Naive thymus-derived CD4-positive, alpha-beta T cell (primary cell): ENCODE results near the gene WDR38. TPM values are rescaled to one million over a fixed set of nuclear protein-coding genes. Genes with fewer than 3 reads are reported as not detected.

ENCODE experiments used
- ATAC-seq: fragments of 150-1000 bp; cut with Tn5 transposase; 2 replicates; pipeline ENCODE4 v1.10.0; 2021; ENCODE audit warnings: mild to moderate bottlenecking, moderate library complexity
- CTCF ChIA-PET: fragments of 350-600 bp; sonication (Branson Sonifier 250); formaldehyde crosslinking; loops from one replicate; lab custom pipeline; 2021; ENCODE audit warnings: antibody characterized with exemption; lab: Charles Lee
- POLR2A ChIA-PET: fragments of 350-600 bp; sonication (Branson Sonifier 250); formaldehyde crosslinking; loops from one replicate; lab custom pipeline; 2021; ENCODE audit warnings: antibody characterized with exemption, inconsistent platforms; lab: Charles Lee
- DNase-seq, 9 donors: peaks; one replicate each; pipeline versions ENCODE4 v3.0.0 to v3.0.0-alpha.2; 2020 to 2022; ENCODE audit warnings: mixed read lengths in 1 of 9
- H3K27ac ChIP-seq: one replicate; pipeline ENCODE4 v1.7.0; 2013; ENCODE audit warnings: mild to moderate bottlenecking, low read depth, low read length, moderate library complexity
- H3K27me3 ChIP-seq, 2 donors: one replicate each; pipeline ENCODE4 v1.7.0; 2013; ENCODE audit warnings: low read length in 2 of 2, mild to moderate bottlenecking in 2 of 2, moderate library complexity in 2 of 2; ENCODE audit not compliant: control insufficient read depth in 2 of 2, insufficient read depth in 2 of 2
- H3K36me3 ChIP-seq, 3 experiments: 1 replicate in 2 of 3; 2 replicates in 1 of 3; pipeline ENCODE4 v1.7.0; 2013; ENCODE audit warnings: low read length in 3 of 3, mild to moderate bottlenecking in 3 of 3, moderate library complexity in 1 of 3; ENCODE audit not compliant: insufficient read depth in 3 of 3, control insufficient read depth in 2 of 3
- H3K4me1 ChIP-seq, 2 donors: one replicate each; pipeline ENCODE4 v1.7.0; 2013; ENCODE audit warnings: low read length in 2 of 2, mild to moderate bottlenecking in 2 of 2, moderate library complexity in 1 of 2; ENCODE audit not compliant: control insufficient read depth in 2 of 2, insufficient read depth in 2 of 2
- H3K4me3 ChIP-seq: 2 replicates; pipeline ENCODE4 v1.7.0; 2013; ENCODE audit warnings: mild to moderate bottlenecking, low read length
- H3K9me3 ChIP-seq, 3 experiments: 1 replicate in 2 of 3; 2 replicates in 1 of 3; pipeline ENCODE4 v1.7.0; 2013; ENCODE audit warnings: low read length in 3 of 3; ENCODE audit not compliant: control insufficient read depth in 2 of 3
- H3K27ac Mint-ChIP-seq, 9 donors: one replicate each; pipeline ENCODE4 v1.8.0; 2020 to 2022; ENCODE audit warnings: mixed read lengths in 9 of 9, mild to moderate bottlenecking in 8 of 9, moderate library complexity in 5 of 9, inconsistent platforms in 2 of 9
- H3K27me3 Mint-ChIP-seq, 5 donors: one replicate each; pipeline ENCODE4 v1.8.0; 2021 to 2022; ENCODE audit warnings: mixed read lengths in 5 of 5, mild to moderate bottlenecking in 1 of 5
- H3K36me3 Mint-ChIP-seq, 5 donors: one replicate each; pipeline ENCODE4 v1.8.0; 2020 to 2022; ENCODE audit warnings: mixed read lengths in 5 of 5, mild to moderate bottlenecking in 3 of 5, inconsistent platforms in 1 of 5
- H3K4me1 Mint-ChIP-seq, 7 donors: one replicate each; pipeline ENCODE4 v1.8.0; 2020 to 2022; ENCODE audit warnings: mixed read lengths in 7 of 7, mild to moderate bottlenecking in 3 of 7, inconsistent platforms in 1 of 7
- H3K4me3 Mint-ChIP-seq, 10 donors: one replicate each; pipeline ENCODE4 v1.8.0; 2020 to 2022; ENCODE audit warnings: mild to moderate bottlenecking in 10 of 10, mixed read lengths in 10 of 10, moderate library complexity in 6 of 10, inconsistent platforms in 2 of 10
- H3K9me3 Mint-ChIP-seq, 11 donors: one replicate each; pipeline ENCODE4 v1.8.0; 2020 to 2022; ENCODE audit warnings: mixed read lengths in 11 of 11, mild to moderate bottlenecking in 4 of 11, inconsistent platforms in 1 of 11, moderate library complexity in 1 of 11
- intact Hi-C, 2 donors: fragments of 100-400 bp; cut with micrococcal nuclease; formaldehyde crosslinking; loops; one replicate each; pipeline ENCODE4 v1.15.1; 2023
- polyA plus RNA-seq, 2 donors: library from polyadenylated mRNA; unstranded; fragments of 300-500 nt; fragmentation: Illumina TruSeq; gene quantifications; one replicate each; pipeline ENCODE4 v1.2.3, GENCODE V29; 2021
- total RNA-seq, 6 experiments: library from RNA in 5 of 6; stranded (reverse) in 5 of 6; gene quantifications; 1 replicate in 5 of 6; 2 replicates in 1 of 6; pipeline ENCODE4 v1.2.3 and lab custom pipeline; 2021 to 2026

The WDR38 gene
- total and polyA plus RNA-seq, 7 experiments from 2014 or later, result not detected

- Mint-ChIP-seq H3K4me1 (peaks cover 7 to 36% (median 29%) of the 10 kb centered on the region in 7 donors), H3K27ac (peak overlapping the region; percentile 85 to 99 (median 96)), H3K4me3 (peak overlapping the region; percentile 89 to 99 (median 95)), H3K27me3 (no peaks in the 10 kb centered on the region), H3K36me3 (peaks cover 4 to 26% (median 13%) of the 10 kb centered on the region in 5 donors), H3K9me3 (no peaks in the 10 kb centered on the region)
- peaks cover 0 to 52% (median 6%) of the 10 kb centered on the region in 3 experiments for H3K36me3 ChIP-seq
- no peaks in the 10 kb centered on the region for H3K27me3 ChIP-seq
- intact Hi-C loops, result loop anchor here (1.0 to 10.0 kb wide), 7 partner anchors 9 to 1953 kb away; partner anchors contain the start of genes GAPVD1 (in 1 of the 2), GOLGA1 (in 1 of the 2), PPP6C (in 1 of the 2) and PSMB7 (in 1 of the 2)
- no peak for DNase-seq
- H3K4me1 ChIP-seq, result peaks cover 7 to 16% of the 10 kb centered on the region in 2 donors
- H3K9me3 ChIP-seq, result no peaks in the 10 kb centered on the region
- CTCF ChIA-PET, result interaction anchor here (0.6 to 2.4 kb wide), 2 partner anchors 8 to 86 kb away, joined by 4 to 7 read pairs; no protein-coding TSS in a partner anchor
- POLR2A ChIA-PET, result interaction anchor here (1.0 to 2.9 kb wide), 9 partner anchors 8 to 381 kb away, joined by 3 to 14 read pairs (median 6); partner anchors contain the start of genes HSPA5, NR6A1 and WDR38
- peak overlapping the region; percentile 87 for H3K27ac ChIP-seq
- ATAC-seq, result no peak
- peak overlapping the region; percentile 88 for H3K4me3 ChIP-seq
Observed at GRCh38 chr9:124860582-124861341, 7.5 kb downstream of the WDR38 start.

GRCh38 chr9:124861342-124862229, 8.3 kb downstream of the WDR38 start, which contains the start of the genes ARPC5L and RPL35:
Gene ARPC5L (plus strand): TSS chr9:124862130. CDS start chr9:124869291, 7,161 bp downstream.
Gene RPL35 (minus strand): TSS chr9:124861957. CDS start chr9:124861912, 45 bp downstream.
- H3K36me3 ChIP-seq, result peaks cover 0 to 49% (median 6%) of the 10 kb centered on the region in 3 experiments
- no peaks in the 10 kb centered on the region for H3K9me3 ChIP-seq
- Mint-ChIP-seq H3K27me3 (no peaks in the 10 kb centered on the region), H3K27ac (peak within 1 kb of the TSS; percentile 91 to 99 (median 96)), H3K36me3 (peaks cover 4 to 26% (median 13%) of the 10 kb centered on the region in 5 donors), H3K9me3 (peaks cover 0 to 2% (median 0%) of the 10 kb centered on the region in 11 donors), H3K4me1 (peaks cover 7 to 36% (median 29%) of the 10 kb centered on the region in 7 donors), H3K4me3 (peak within 1 kb of the TSS; percentile 89 to 99 (median 95))
- peak within 1 kb of the TSS; percentile 87 for H3K27ac ChIP-seq
- intact Hi-C loops, result loop anchor here (1.0 to 10.0 kb wide), 14 partner anchors 8 to 1954 kb away; partner anchors contain the start of genes GOLGA1 (in 2 of the 2), NR6A1 (in 2 of the 2), PPP6C (in 2 of the 2) and GAPVD1 (in 1 of the 2)
- no peaks in the 10 kb centered on the region for H3K27me3 ChIP-seq
- ATAC-seq (peak; percentile 98), DNase-seq (peak; percentile 91 to 97 (median 95))
- H3K4me1 ChIP-seq, result peaks cover 7 to 16% of the 10 kb centered on the region in 2 donors
- H3K4me3 ChIP-seq, result peak within 1 kb of the TSS; percentile 88
- CTCF ChIA-PET, result interaction anchor here (1.3 to 2.4 kb wide), 2 partner anchors 9 to 32 kb away, joined by 7 read pairs; no protein-coding TSS in a partner anchor
- POLR2A ChIA-PET, result interaction anchor here (1.0 to 2.9 kb wide), 13 partner anchors 8 to 380 kb away, joined by 3 to 14 read pairs (median 5); partner anchors contain the start of genes HSPA5, NR6A1 and WDR38

DNA sequence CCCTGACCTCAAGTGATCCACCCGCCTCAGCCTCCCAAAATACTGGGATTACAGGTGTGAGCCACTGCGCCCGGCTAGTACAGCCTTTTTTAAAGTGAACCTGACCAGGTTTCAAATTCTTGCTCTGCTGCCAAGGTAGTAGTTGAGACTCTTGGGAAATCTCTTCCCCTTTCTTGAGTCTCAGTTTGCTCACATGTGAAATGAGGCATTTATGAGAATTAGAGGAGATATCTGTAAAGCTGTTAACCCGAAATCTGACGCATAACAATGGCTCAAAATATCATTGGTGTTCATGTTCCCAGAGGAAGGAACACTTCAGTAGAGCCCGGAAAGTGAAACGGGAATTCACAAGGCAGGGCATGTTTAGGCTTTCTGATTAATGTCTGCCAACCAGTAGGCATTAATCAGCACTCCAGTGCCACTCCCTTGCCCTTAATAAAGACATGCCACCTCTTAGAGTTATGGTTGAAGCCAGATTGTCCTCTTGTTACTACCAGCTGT, 10.2 kb downstream of the WDR38 start:
- H3K4me1 ChIP-seq, result peaks cover 15 to 21% of the 10 kb centered on the region in 2 donors
- Mint-ChIP-seq H3K4me3 (peak overlapping the region; percentile 1 to 96 (median 64)), H3K27ac (peak overlapping the region in 4 of 9 donors; percentile 25 to 62 (median 49)), H3K9me3 (peaks cover 0 to 2% (median 0%) of the 10 kb centered on the region in 11 donors), H3K36me3 (peaks cover 4 to 20% (median 13%) of the 10 kb centered on the region in 5 donors), H3K4me1 (peaks cover 7 to 46% (median 35%) of the 10 kb centered on the region in 7 donors), H3K27me3 (no peaks in the 10 kb centered on the region)
- ChIA-PET CTCF (interaction anchor here (2.4 kb wide), 1 partner anchor 11 kb away, joined by 7 read pairs; no protein-coding TSS in a partner anchor), POLR2A (interaction anchor here (0.6 to 1.6 kb wide), 2 partner anchors 205 to 378 kb away, joined by 4 to 5 read pairs; partner anchors contain the start of gene HSPA5)
- H3K27me3 ChIP-seq, result no peaks in the 10 kb centered on the region
- ATAC-seq (no peak), DNase-seq (no peak)
- H3K4me3 ChIP-seq, result no peak overlapping the region
- no peaks in the 10 kb centered on the region for H3K9me3 ChIP-seq
- H3K27ac ChIP-seq, result no peak overlapping the region
- H3K36me3 ChIP-seq, result peaks cover 0 to 31% (median 0%) of the 10 kb centered on the region in 3 experiments
- intact Hi-C loops, result loop anchor here (2.0 to 10.0 kb wide), 6 partner anchors 279 to 1956 kb away; partner anchors contain the start of genes PBX3 (in 1 of the 2), PPP6C (in 1 of the 2), PSMB7 (in 1 of the 2) and RC3H2 (in 1 of the 2)

DNA sequence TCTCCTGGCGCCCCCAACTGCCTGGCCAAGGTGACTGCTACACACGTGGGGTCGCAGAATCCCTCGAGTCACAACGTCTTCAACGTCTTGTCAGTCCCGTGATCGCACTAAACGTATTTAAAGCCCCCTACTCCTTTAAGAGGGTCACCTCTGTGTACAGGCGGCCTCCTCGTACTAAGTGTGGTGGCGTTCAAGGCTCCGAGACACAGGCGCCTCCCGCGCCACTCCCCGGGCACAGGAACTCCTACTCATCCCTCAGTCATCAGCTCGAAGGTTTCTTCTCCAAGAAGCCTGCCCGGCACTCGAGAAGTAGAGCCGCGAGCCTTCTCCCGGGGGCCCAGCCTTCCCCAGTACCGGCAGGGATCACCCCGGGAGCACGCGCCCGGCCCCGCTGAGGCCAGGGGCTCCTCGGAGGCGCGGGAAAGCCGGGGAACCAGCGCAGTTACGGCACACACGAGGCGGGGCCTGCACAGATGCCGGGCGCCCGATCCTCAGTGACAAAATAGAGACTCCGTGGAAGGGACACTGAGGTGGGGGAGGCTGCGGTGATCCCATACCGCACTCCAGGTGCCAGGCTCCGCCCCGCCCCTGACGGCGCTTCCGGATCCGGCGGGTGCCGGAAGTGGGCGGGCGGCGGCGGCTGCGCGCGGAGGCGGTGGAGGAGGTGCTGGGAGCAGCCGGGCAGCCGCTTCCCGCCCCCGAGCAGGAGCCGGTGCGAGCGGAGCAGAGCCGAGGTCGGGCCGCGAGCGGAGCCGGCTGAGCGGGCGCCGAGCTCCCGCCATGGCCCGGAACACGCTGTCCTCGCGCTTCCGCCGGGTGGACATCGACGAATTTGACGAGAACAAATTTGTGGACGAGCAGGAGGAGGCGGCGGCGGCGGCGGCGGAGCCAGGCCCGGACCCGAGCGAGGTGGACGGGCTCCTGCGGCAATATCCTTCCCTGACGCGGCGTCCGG, 15.5 kb downstream of the WDR38 start:
- Mint-ChIP-seq H3K4me3 (peak overlapping the region; percentile 87 to 96 (median 93)), H3K36me3 (peaks cover 5 to 19% (median 13%) of the 10 kb centered on the region in 5 donors), H3K27ac (peak overlapping the region; percentile 82 to 98 (median 89)), H3K9me3 (peaks cover 0 to 4% (median 0%) of the 10 kb centered on the region in 11 donors), H3K27me3 (no peaks in the 10 kb centered on the region), H3K4me1 (peaks cover 20 to 55% (median 47%) of the 10 kb centered on the region in 7 donors)
- Histone ChIP-seq H3K36me3 (peaks cover 0 to 29% (median 10%) of the 10 kb centered on the region in 3 experiments), H3K27me3 (no peaks in the 10 kb centered on the region), H3K4me3 (peak overlapping the region; percentile 95), H3K9me3 (no peaks in the 10 kb centered on the region), H3K27ac (peak overlapping the region; percentile 87), H3K4me1 (peaks cover 29 to 39% of the 10 kb centered on the region in 2 donors)
- ATAC-seq (peak; percentile 89), DNase-seq (peak; percentile 84 to 99 (median 91))
- intact Hi-C loops, result loop anchor here (1.0 to 10.0 kb wide), 10 partner anchors 7 to 1936 kb away; partner anchors contain the start of genes GOLGA1 (in 2 of the 2), HSPA5 (in 1 of the 2), NR6A1 (in 1 of the 2) and PPP6C (in 1 of the 2)
- ChIA-PET POLR2A (interaction anchor here (0.6 to 2.4 kb wide), 8 partner anchors 8 to 393 kb away, joined by 3 to 12 read pairs (median 3); partner anchors contain the start of genes ARPC5L, GAPVD1, GOLGA1 and RPL35), CTCF (interaction anchor here (1.2 kb wide), 1 partner anchor 13 kb away, joined by 3 read pairs; no protein-coding TSS in a partner anchor)
